HepG2 (cell line): ENCODE results near the gene GPSM1. TPM values are rescaled to one million over a fixed set of nuclear protein-coding genes. Genes with fewer than 3 reads are reported as not detected.

Experiments
- ATF3 ChIP-seq: sonication (generic); formaldehyde crosslinking; IDR thresholded peaks from 2 replicates; pipeline ENCODE4 v1.4.0; 2020; ENCODE audit warnings: missing genetic modification reagents
- CTCF ChIP-seq: sonication (generic); formaldehyde crosslinking; IDR thresholded peaks from 2 replicates; pipeline ENCODE4 v1.5.0; 2020; ENCODE audit warnings: mild to moderate bottlenecking, missing genetic modification reagents, moderate library complexity
- E2F1 ChIP-seq: sonication (generic); formaldehyde crosslinking; IDR thresholded peaks from 2 replicates; pipeline ENCODE4 v1.5.0; 2020; ENCODE audit warnings: missing genetic modification reagents
- ETV5 ChIP-seq: IDR thresholded peaks from 2 replicates; pipeline ENCODE4 v1.6.1; 2018; ENCODE audit warnings: missing biosample characterization, missing genetic modification reagents, inconsistent platforms, borderline replicate concordance
- EZH2 ChIP-seq: conservative IDR thresholded peaks from 2 replicates; pipeline ENCODE4 v1.6.1; 2012; ENCODE audit warnings: mild to moderate bottlenecking, low read depth, low read length, moderate library complexity
- IRF1 ChIP-seq: sonication (generic); formaldehyde crosslinking; IDR thresholded peaks from 2 replicates; pipeline ENCODE4 v1.4.0; 2020; ENCODE audit warnings: low read depth, mild to moderate bottlenecking, missing genetic modification reagents
- IRF2 ChIP-seq: IDR thresholded peaks from 2 replicates; pipeline ENCODE4 v1.6.1; 2018; ENCODE audit warnings: missing genetic modification reagents, missing compliant biosample characterization
- IRF9 ChIP-seq: sonication (generic); formaldehyde crosslinking; IDR thresholded peaks from 2 replicates; pipeline ENCODE4 v1.8.0; 2022; ENCODE audit warnings: missing genetic modification reagents, mild to moderate bottlenecking, borderline replicate concordance
- NPAS2 ChIP-seq: sonication (generic); formaldehyde crosslinking; IDR thresholded peaks from 2 replicates; pipeline ENCODE4 v1.8.0; 2022; ENCODE audit warnings: mild to moderate bottlenecking, missing genetic modification reagents, borderline replicate concordance
- POLR2AphosphoS5 ChIP-seq: IDR thresholded peaks from 2 replicates; pipeline ENCODE4 v1.6.1; 2012; ENCODE audit warnings: low read depth, low read length
- RFX5 ChIP-seq: IDR thresholded peaks from 2 replicates; pipeline ENCODE4 v1.6.1; 2011; ENCODE audit warnings: low read depth, low read length, improper control_type of control experiment
- TEAD2 ChIP-seq: sonication (generic); formaldehyde crosslinking; IDR thresholded peaks from 2 replicates; pipeline ENCODE4 v1.9.0; 2021; ENCODE audit warnings: missing genetic modification reagents
- THAP7 ChIP-seq: sonication (generic); formaldehyde crosslinking; IDR thresholded peaks from 2 replicates; pipeline ENCODE4 v1.8.1; 2023; ENCODE audit warnings: mild to moderate bottlenecking, missing genetic modification reagents
- ZFP36L1 ChIP-seq: sonication (generic); formaldehyde crosslinking; IDR thresholded peaks from 2 replicates; pipeline ENCODE4 v1.8.0; 2022; ENCODE audit warnings: mild to moderate bottlenecking, missing genetic modification reagents, moderate library complexity
- ZFP91 ChIP-seq: sonication (generic); formaldehyde crosslinking; IDR thresholded peaks from 2 replicates; pipeline ENCODE4 v1.9.0; 2022; ENCODE audit warnings: missing genetic modification reagents, mild to moderate bottlenecking, borderline replicate concordance
- ZNF143 ChIP-seq: sonication (generic); formaldehyde crosslinking; IDR thresholded peaks from 2 replicates; pipeline ENCODE4 v1.4.0; 2020; ENCODE audit warnings: missing genetic modification reagents
- ZNF256 ChIP-seq: sonication (generic); formaldehyde crosslinking; conservative IDR thresholded peaks from 2 replicates; pipeline ENCODE4 v1.4.0; 2020; ENCODE audit warnings: missing genetic modification reagents
- ZNF543 ChIP-seq: sonication (generic); formaldehyde crosslinking; IDR thresholded peaks from 2 replicates; pipeline ENCODE4 v1.4.0; 2020; ENCODE audit warnings: mild to moderate bottlenecking, missing genetic modification reagents
- ZNF660 ChIP-seq: sonication (generic); formaldehyde crosslinking; IDR thresholded peaks from 2 replicates; pipeline ENCODE4 v1.5.1; 2020; ENCODE audit warnings: mild to moderate bottlenecking, low read depth, missing genetic modification reagents, borderline replicate concordance
- ZNF703 ChIP-seq: sonication (generic); formaldehyde crosslinking; IDR thresholded peaks from 2 replicates; pipeline ENCODE4 v1.5.1; 2020; ENCODE audit warnings: missing genetic modification reagents, mild to moderate bottlenecking, moderate library complexity, borderline replicate concordance
- ZNF777 ChIP-seq: sonication (generic); formaldehyde crosslinking; IDR thresholded peaks from 2 replicates; pipeline ENCODE4 v1.4.0; 2020; ENCODE audit warnings: missing genetic modification reagents
- polyA plus RNA-seq, 8 experiments: library from polyadenylated mRNA; depleted of rRNA in 3 of 8; stranded (reverse) in 7 of 8; unstranded in 1 of 8; fragments of >200 nt; fragmentation: Illumina TruSeq in 4 of 8; extraction: Trizol in 4 of 8; gene quantifications; 2 replicates each; pipeline versions ENCODE4 v1.2.1 to v1.2.3, GENCODE V29; 2011 to 2016; ENCODE audit warnings: low read depth in 4 of 8, missing spikeins in 1 of 8, mixed read lengths in 1 of 8; ENCODE audit not compliant: insufficient read depth in 1 of 8
- total RNA-seq, 5 experiments: library from RNA; depleted of rRNA; stranded (reverse); fragments of >200 nt; fragmentation: Illumina TruSeq; extraction: Trizol; gene quantifications; 2 replicates each; pipeline ENCODE4 v1.2.3, GENCODE V29; 2016; ENCODE audit warnings: low read depth in 1 of 5

Gene GPSM1
- total and polyA plus RNA-seq, 2 of the 13 experiments (the other 11 are each of a cell fraction or from before 2014, with no cell fraction given): 1.0 to 2.4 TPM

GRCh38 chr9:136373300-136374182, 46.2 kb downstream of the GPSM1 start, which contains the start of gene CARD9 (continued):
- TF ChIP-seq ZNF777 (CRISPR knock-in tag) (peak; percentile 48; the same call in 1 of the 2 replicates), CTCF (CRISPR knock-in tag) (peak; percentile 42), ATF3 (CRISPR knock-in tag) (no peak), POLR2AphosphoS5 (no peak; the same call in 1 of the 2 replicates), ZNF143 (CRISPR knock-in tag) (0 out of 2 replicates have a peak, but pooled peaks have one; percentile 36), EZH2 (no peak), E2F1 (CRISPR knock-in tag) (no peak), ZNF660 (CRISPR knock-in tag) (no peak), IRF1 (CRISPR knock-in tag) (no peak), ZFP91 (peak; percentile 29; the same call in 1 of the 2 replicates), THAP7 (CRISPR knock-in tag) (no peak), ZNF543 (peak; percentile 55; the same call in 1 of the 2 replicates), ETV5 (CRISPR knock-in tag) (peak; percentile 24; the same call in 1 of the 2 replicates), TEAD2 (CRISPR knock-in tag) (no peak), ZNF703 (CRISPR knock-in tag) (no peak; the same call in 1 of the 2 replicates), RFX5 (no peak), ZFP36L1 (no peak), NPAS2 (CRISPR knock-in tag) (no peak), ZNF256 (CRISPR knock-in tag) (no peak), IRF2 (no peak), IRF9 (no peak)
